HEK293T (cell line): ENCODE results near the gene MLXIP.

ENCODE experiments used
- BHLHE40 ChIP-seq: fragments of 450-650 bp; IDR thresholded peaks from 2 replicates; pipeline ENCODE4 v1.6.1; 2016; ENCODE audit warnings: mild to moderate bottlenecking, moderate library complexity, borderline replicate concordance
- ELF4 ChIP-seq: fragments of 450-650 bp; IDR thresholded peaks from 2 replicates; pipeline ENCODE4 v1.6.1; 2017; ENCODE audit warnings: antibody characterized with exemption
- FOXA1 ChIP-seq: fragments of 450-650 bp; IDR thresholded peaks from 2 replicates; pipeline ENCODE4 v1.6.1; 2016; ENCODE audit warnings: mild to moderate bottlenecking
- FOXK2 ChIP-seq: fragments of 450-650 bp; IDR thresholded peaks from 2 replicates; pipeline ENCODE4 v1.6.1; 2016; ENCODE audit warnings: mild to moderate bottlenecking
- FOXM1 ChIP-seq: fragments of 450-650 bp; IDR thresholded peaks from 2 replicates; pipeline ENCODE4 v1.6.1; 2017; ENCODE audit warnings: mild to moderate bottlenecking, borderline replicate concordance
- HDGF ChIP-seq: fragments of 450-650 bp; IDR thresholded peaks from 2 replicates; pipeline ENCODE4 v1.6.1; 2017; ENCODE audit warnings: antibody characterized with exemption, borderline replicate concordance
- LEF1 ChIP-seq: fragments of 450-650 bp; IDR thresholded peaks from 2 replicates; pipeline ENCODE4 v1.6.1; 2017; ENCODE audit warnings: mild to moderate bottlenecking, borderline replicate concordance
- SP1 ChIP-seq: fragments of 450-650 bp; IDR thresholded peaks from 2 replicates; pipeline ENCODE4 v1.6.1; 2017
- SUZ12 ChIP-seq: fragments of 450-650 bp; IDR thresholded peaks from 2 replicates; pipeline ENCODE4 v1.6.1; 2016; ENCODE audit warnings: mild to moderate bottlenecking

DNA sequence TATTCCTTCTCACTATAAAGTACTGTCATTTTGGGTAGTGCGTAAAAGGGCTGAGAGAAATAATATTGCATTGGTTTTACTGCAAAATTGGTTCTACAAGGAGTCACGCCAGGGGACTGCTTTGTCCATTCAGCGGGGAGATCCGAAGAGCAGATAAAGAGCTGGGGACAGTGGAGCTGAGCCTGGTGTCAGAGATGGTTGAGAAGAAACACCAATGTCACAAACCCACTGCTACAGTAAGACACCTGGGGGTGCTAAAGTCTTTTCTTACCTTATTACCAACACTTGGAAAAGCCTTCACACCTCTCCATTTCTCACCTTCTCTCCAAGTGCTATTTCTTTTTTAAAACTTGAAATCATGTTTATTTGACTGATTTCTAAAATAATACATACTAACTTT, 81.3 kb downstream of the MLXIP start:
- TF ChIP-seq SUZ12 = no peak
- no peak for TF ChIP-seq FOXA1
- TF ChIP-seq HDGF = no peak
- TF ChIP-seq LEF1 = no peak
- no peak for TF ChIP-seq SP1
- no peak for TF ChIP-seq FOXK2
- no peak for TF ChIP-seq FOXM1
- TF ChIP-seq BHLHE40 = no peak
- TF ChIP-seq ELF4 = no peak
